Stimulated activated CD8-positive, alpha-beta memory T cell treated with anti-CD3 and anti-CD28 coated beads, Interleukin-15, amount 100 ng/mL, for 1 hour (primary cell): Measurements from ENCODE around the gene SPP1.
"Not testable (repeated sequence)": the region's sequence is repeated elsewhere in the genome, so short reads cannot be mapped to it uniquely, and the experiment has no call there.

Experiments used
- DNase-seq: peaks from one replicate; pipeline ENCODE4 v3.0.0-alpha.2; 2020; ENCODE audit warnings: low read depth

The SPP1 gene

DNA sequence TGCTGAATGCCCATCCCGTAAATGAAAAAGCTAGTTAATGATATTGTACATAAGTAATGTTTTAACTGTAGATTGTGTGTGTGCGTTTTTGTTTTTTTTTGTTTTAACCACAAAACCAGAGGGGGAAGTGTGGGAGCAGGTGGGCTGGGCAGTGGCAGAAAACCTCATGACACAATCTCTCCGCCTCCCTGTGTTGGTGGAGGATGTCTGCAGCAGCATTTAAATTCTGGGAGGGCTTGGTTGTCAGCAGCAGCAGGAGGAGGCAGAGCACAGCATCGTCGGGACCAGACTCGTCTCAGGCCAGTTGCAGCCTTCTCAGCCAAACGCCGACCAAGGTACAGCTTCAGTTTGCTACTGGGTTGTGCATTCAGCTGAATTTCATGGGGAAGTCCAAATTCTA, at the start of gene SPP1:
Gene SPP1, plus strand, starts transcription at position 249 of the 400 bp plus-strand sequence. CDS start 1,182 bp downstream, outside the sequence.
- DNase-seq = no peak

- no peak for DNase-seq
These were observed 48.9 kb upstream of the SPP1 start for GRCh38 chr4:87926554-87927098.

DNA sequence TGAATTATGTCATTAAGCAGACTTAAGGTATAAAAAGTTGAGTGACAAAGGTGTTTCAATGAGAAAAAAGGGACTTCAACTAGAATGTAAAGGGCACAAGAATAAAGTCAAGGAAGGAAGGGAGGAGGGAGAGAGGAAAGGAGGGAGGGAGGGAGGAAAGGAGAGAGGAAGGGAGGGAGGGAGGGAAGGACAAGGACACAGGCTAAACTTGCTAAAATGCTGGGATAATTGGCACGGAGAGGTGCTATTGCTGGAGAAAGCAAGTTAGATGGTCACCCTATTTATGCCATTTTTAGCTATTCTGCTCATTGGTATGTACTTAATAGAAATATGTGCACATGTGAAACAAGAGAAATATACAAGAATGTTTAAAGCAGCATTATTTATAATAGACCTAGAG, 44.9 kb upstream of the SPP1 start:
- DNase-seq = no peak

- no peak for DNase-seq
These were observed 43.6 kb upstream of the SPP1 start for GRCh38 chr4:87931932-87932331.

DNA sequence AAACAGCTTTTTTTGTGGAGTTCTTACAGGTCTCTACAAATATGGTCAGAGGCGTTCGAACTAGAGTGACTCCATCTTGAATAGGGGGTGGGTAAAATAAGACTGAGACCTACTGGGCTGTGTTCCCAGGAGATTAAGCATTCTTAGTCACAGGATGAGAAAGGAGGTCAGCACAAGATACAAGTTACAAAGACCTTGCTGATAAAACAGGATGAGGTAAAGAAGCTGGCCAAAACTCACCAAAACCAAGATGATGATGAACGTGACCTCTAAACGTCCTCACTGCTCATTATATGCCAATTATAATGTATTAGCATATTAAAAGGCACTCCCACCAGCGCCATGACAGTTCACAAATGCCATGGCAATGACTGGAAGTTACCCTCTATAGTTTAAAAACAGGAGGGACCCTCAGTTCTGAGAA, 42.8 kb upstream of the SPP1 start:
- DNase-seq = no peak

DNA sequence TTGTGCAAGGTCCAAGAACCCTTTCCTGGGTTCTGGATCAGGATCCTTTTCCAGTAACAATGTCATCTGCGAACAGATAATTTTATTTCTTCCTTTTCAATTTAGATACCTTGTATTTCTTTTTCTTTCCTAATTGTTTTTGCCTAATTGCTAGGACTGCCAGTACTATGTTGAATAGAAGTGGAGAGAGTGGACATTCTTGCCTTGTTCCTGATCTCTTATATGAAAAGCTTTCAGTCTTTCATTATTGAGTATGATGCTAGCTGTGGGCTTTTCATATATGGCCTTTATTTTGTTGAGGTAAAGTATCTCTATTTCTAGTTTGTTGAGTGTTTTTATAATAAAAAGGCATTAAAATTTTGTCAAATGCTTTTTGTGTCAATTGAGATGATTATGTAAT, 42.2 kb upstream of the SPP1 start:
- no peak for DNase-seq

GRCh38 chr4:87934157-87934704, 41.3 kb upstream of the SPP1 start:
- no peak for DNase-seq

- DNase-seq = no peak
These were observed 40.5 kb upstream of the SPP1 start for GRCh38 chr4:87934973-87935372.

DNA sequence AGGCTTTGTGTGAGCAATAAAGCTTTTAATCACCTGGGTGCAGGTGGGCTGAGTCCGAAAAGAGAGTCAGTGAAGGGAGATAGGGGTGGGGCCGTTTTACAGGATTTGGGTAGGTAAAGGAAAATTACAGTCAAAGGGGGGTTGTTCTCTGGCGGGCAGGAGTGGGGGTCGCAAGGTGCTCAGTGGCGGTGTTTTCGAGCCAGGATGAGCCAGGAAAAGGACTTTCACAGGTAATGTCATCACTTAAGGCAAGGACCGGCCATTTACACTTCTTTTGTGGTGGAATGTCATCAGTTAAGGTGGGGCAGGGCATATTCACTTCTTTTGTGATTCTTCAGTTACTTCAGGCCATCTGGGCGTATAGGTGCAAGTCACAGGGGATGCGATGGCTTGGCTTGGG, 39.6 kb upstream of the SPP1 start:
- not testable (repeated sequence) for DNase-seq

DNA sequence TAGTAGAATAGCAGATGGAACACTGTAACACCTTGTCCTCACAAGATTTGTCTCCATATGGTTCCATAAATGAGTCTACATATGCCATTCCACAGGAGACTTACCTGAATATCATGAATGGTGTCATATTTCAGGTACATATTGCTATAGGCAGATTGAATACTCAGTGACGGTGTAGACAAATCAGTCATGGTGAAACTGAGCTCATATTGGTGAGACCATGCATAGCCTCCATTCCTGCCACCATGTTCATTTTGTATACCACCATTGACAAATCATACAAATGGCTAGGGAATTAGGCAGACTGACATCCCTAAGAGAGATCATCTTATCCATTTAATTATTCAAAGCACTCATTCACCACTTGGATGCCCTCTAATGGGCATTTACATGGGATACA, 38.0 kb upstream of the SPP1 start:
- DNase-seq = no peak

GRCh38 chr4:87938746-87939145, 36.8 kb upstream of the SPP1 start:
- DNase-seq = no peak

- DNase-seq = no peak
These were observed 35.4 kb upstream of the SPP1 start for GRCh38 chr4:87939978-87940690.

DNA sequence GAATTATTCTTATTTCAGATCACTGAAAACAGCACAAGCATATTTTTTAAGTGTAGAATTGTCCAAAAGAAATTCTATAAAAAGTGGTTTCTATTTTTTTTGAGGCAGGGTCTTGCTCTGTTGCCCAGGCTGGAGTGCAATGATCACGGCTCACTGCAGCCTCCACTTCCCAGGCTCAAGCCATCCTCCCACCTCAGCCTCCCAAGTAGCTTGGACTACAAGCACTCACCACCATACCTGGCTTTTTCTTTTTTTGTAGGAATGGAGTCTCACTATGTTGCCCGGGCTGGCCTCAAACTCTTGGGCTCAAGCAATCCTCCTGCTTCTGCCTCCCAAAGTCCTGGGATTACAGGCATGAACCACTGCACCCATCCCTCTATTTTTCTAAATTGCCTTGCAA, 34.7 kb upstream of the SPP1 start:
- not testable (repeated sequence) for DNase-seq

- no peak for DNase-seq
These were observed 33.7 kb upstream of the SPP1 start for GRCh38 chr4:87941537-87942392.

DNA sequence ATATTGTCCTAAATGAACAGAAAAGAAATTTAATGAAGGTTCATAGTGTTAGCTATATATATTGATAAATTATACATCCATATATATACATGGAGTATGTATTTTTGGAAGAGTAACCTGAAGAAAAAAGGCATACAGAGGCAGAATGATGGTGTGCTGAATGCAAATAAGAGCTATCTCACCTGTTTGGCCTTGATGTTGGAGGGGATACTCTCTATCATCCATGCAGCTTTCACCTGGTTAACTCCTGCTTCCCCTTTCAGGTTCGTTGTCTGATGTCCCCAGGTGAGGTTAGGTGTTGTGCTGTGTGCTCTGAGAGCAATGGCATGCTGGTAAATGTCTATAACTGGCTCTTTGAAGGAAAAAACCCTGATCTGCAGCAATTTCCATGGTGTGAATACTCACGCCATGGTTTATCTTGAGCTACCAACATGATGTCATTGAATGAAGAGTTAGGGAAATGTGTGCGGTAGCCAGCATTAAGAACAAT, 31.8 kb upstream of the SPP1 start:
- no peak for DNase-seq

DNA sequence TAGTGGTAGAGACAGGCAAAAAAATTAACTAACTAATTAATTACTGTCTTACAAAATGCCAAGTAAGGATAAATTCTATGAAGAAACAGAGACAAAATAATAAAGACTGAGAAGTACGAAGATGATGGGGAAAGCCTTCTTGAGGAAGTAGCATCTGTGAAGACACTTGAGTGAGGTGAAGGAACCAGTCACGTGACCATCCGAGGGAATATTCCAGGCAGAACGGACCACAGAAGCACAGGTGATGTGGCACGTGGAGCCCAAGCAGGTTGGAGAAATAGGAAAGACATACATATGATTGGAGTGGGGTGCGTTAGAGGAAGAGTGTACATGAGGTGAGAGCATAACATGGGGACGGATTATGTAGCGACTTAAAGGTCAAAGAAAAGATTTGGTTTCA, 30.5 kb upstream of the SPP1 start:
- no peak for DNase-seq

DNA sequence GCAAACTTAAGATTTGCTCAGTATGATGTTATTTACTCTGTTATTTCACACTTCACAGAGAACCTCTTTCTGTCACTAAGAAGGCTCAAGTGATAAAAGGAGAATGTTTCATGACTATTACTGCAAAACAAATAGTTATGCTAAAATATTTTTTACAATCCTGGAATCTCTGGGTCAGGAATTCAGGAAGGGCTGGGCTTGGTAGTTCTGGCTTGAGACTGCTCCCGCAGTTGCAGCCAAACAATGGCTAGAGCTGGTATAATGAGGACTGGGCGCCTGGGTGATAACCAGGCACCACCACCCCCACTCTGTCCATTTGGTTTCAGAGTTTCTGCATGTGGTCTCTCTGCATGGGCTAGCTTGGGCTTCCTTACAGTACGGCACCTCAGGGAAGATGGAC, 28.7 kb upstream of the SPP1 start:
- DNase-seq = no peak

DNA sequence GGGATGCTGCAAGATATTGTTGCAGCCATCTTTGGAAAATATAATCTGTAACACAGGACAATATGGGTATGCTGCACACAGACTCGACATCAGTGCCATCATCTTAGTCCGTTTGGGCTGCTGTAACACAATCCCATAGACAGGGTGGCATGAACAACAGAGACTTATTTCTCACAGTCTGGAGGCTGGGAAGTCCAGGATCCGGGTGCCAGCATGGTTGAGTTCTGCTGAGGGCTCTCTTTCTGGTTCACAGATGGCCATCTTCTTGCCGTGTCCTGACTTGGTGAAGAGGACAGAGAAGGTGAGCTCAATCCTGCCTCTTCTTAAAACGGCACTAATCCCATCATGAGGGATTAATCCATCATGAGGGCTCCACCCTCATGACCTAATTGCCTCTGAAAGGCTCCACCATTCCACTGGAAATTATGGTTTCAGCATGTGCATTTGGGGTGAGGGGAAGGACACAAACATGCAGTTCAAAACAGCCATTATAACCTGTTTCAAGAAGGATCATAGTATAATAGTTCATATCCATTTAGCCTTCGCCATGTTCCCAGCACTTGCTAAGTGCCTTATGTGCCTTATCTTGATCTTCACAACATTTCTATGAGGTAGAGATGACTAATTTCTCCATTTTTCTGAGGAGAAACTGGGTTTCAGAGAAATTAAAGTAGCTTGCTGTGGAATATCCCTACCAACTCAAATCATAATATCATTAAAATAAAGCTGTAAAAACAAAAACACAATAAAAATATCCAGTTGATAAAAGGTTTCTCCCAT, 27.9 kb upstream of the SPP1 start:
- DNase-seq = no peak

- no peak for DNase-seq
These were observed 25.6 kb upstream of the SPP1 start for GRCh38 chr4:87949961-87950360.

- no peak for DNase-seq
These were observed 25.0 kb upstream of the SPP1 start for GRCh38 chr4:87950493-87950892.

DNA sequence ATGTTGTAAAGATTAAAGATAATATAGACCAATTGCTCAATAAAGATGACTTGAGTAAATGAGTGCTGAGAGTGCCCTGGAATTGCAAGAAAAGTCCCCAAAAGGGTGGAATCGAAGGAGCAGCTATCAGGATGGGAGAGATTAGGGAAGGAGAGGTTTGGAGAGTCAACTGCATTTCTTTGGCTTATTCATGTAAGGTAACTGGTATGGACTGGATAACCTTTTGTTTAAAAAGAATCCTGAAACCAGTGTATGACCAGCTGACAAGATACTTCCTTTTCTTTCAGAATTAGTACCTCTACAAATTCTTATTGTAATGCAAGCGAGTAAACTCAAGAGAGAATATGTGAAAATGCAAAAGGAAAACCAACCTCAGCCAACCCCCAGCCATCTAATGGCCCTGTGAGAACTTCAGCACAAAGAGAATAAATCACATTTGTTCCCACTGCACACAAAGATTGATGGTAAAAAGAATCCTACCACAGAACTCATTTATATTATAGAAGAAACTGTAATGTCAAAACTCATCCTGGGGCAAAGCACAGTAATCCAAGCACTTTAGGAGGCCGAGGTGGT, 24.5 kb upstream of the SPP1 start:
- no peak for DNase-seq

GRCh38 chr4:87953826-87954225, 21.7 kb upstream of the SPP1 start:
- no peak for DNase-seq
